Esophagus (tissue), 2 donors: ENCODE results near the gene WFDC2. TPM values are rescaled to one million over a fixed set of nuclear protein-coding genes. Genes with fewer than 3 reads are reported as not detected.

Experiments used
- H3K27ac ChIP-seq, 2 donors: one replicate each; pipeline ENCODE4 v1.5.1; 2013; ENCODE audit warnings: low read depth in 2 of 2, mild to moderate bottlenecking in 2 of 2, inconsistent platforms in 1 of 2, low read length in 1 of 2, moderate library complexity in 1 of 2
- H3K27me3 ChIP-seq, 2 donors: one replicate each; pipeline ENCODE4 v1.6.1; 2013; ENCODE audit warnings: low read length in 2 of 2, control low read depth in 1 of 2, mild to moderate bottlenecking in 1 of 2; ENCODE audit not compliant: insufficient read depth in 2 of 2, control insufficient read depth in 1 of 2
- H3K36me3 ChIP-seq, 2 donors: one replicate each; pipeline ENCODE4 v1.6.1; 2013; ENCODE audit warnings: low read length in 1 of 2; ENCODE audit not compliant: control insufficient read depth in 2 of 2, insufficient read depth in 2 of 2
- H3K4me1 ChIP-seq, 2 donors: one replicate each; pipeline ENCODE4 v1.6.1; 2013; ENCODE audit warnings: low read length in 1 of 2; ENCODE audit not compliant: control insufficient read depth in 2 of 2, insufficient read depth in 2 of 2
- H3K4me3 ChIP-seq, 2 donors: one replicate each; pipeline ENCODE4 v1.5.1; 2013; ENCODE audit warnings: low read length in 2 of 2, mild to moderate bottlenecking in 2 of 2, low read depth in 1 of 2, moderate library complexity in 1 of 2
- H3K9me3 ChIP-seq, 2 donors: one replicate each; pipeline ENCODE4 v1.6.1; 2013; ENCODE audit warnings: mild to moderate bottlenecking in 2 of 2, low read depth in 1 of 2, low read length in 1 of 2, moderate library complexity in 1 of 2; ENCODE audit not compliant: control insufficient read depth in 2 of 2, insufficient read depth in 1 of 2
- WGBS, 2 donors: extraction: QIAGEN DNeasy Blood & Tissue Kit; methylation state at CpG; one replicate each; pipeline ENCODE4 v1.1.7; 2013; 5-methylcytosine and 5-hydroxymethylcytosine counted together
- polyA plus RNA-seq, 2 donors: library from polyadenylated mRNA; stranded (reverse); fragments of 200-250 nt; gene quantifications; one replicate each; pipeline ENCODE4 v1.2.3, GENCODE V29; 2013
- donor health status: healthy with polysubstance abuse.
- donor health status: Bipolar disorder and iron deficiency.

Gene WFDC2
- polyA plus RNA-seq, 2 donors, result 3.3 to 6.1 TPM

GRCh38 chr20:45450097-45450818 is 19.3 kb upstream of the WFDC2 start:
- no peaks in the 10 kb centered on the region for H3K36me3 ChIP-seq
- H3K4me1 ChIP-seq, result no peaks in the 10 kb centered on the region
- H3K4me3 ChIP-seq, result no peak overlapping the region
- no peaks in the 10 kb centered on the region for H3K9me3 ChIP-seq
- H3K27me3 ChIP-seq, result no peaks in the 10 kb centered on the region
- no peak overlapping the region for H3K27ac ChIP-seq
- 65 to 66% methylated on average over 5 of the region's 5 CpGs for WGBS, 2 donors

GRCh38 chr20:45452238-45452637 is 17.3 kb upstream of the WFDC2 start:
- WGBS, 2 donors, result 63 to 67% methylated on average over 4 of the region's 4 CpGs
- no peak overlapping the region for H3K27ac ChIP-seq
- no peaks in the 10 kb centered on the region for H3K4me1 ChIP-seq
- H3K4me3 ChIP-seq, result no peak overlapping the region
- no peaks in the 10 kb centered on the region for H3K9me3 ChIP-seq
- H3K36me3 ChIP-seq, result no peaks in the 10 kb centered on the region
- no peaks in the 10 kb centered on the region for H3K27me3 ChIP-seq

GRCh38 chr20:45452772-45453691 is 16.5 kb upstream of the WFDC2 start:
- Histone ChIP-seq H3K4me3 (no peak overlapping the region), H3K36me3 (no peaks in the 10 kb centered on the region), H3K9me3 (no peaks in the 10 kb centered on the region), H3K4me1 (no peaks in the 10 kb centered on the region), H3K27me3 (no peaks in the 10 kb centered on the region), H3K27ac (no peak overlapping the region)
- WGBS, 2 donors, result 69 to 70% methylated on average over 4 of the region's 4 CpGs

- H3K9me3 ChIP-seq, result no peaks in the 10 kb centered on the region
- H3K27ac ChIP-seq, result no peak overlapping the region
- H3K4me3 ChIP-seq, result no peak overlapping the region
- H3K27me3 ChIP-seq, result no peaks in the 10 kb centered on the region
- H3K4me1 ChIP-seq, result no peaks in the 10 kb centered on the region
- WGBS, 2 donors, result 22 to 24% methylated on average over 6 of the region's 6 CpGs
- no peaks in the 10 kb centered on the region for H3K36me3 ChIP-seq
Measured at GRCh38 chr20:45456632-45457031, 12.9 kb upstream of the WFDC2 start.

- H3K4me3 ChIP-seq, result no peak overlapping the region
- no peaks in the 10 kb centered on the region for H3K27me3 ChIP-seq
- no peaks in the 10 kb centered on the region for H3K9me3 ChIP-seq
- no peaks in the 10 kb centered on the region for H3K36me3 ChIP-seq
- WGBS, 2 donors, result 69 to 76% methylated on average over 5 of the region's 5 CpGs
- no peaks in the 10 kb centered on the region for H3K4me1 ChIP-seq
- no peak overlapping the region for H3K27ac ChIP-seq
Measured at GRCh38 chr20:45459606-45460005, 9.9 kb upstream of the WFDC2 start.

GRCh38 chr20:45461225-45461624 is 8.3 kb upstream of the WFDC2 start:
- Histone ChIP-seq H3K36me3 (no peaks in the 10 kb centered on the region), H3K27ac (no peak overlapping the region), H3K4me1 (no peaks in the 10 kb centered on the region), H3K27me3 (no peaks in the 10 kb centered on the region), H3K9me3 (no peaks in the 10 kb centered on the region), H3K4me3 (no peak overlapping the region)
- WGBS, 2 donors, result 57 to 71% methylated on average over 1 of the region's 1 CpG

- 85 to 88% methylated on average over 6 of the region's 6 CpGs for WGBS, 2 donors
- Histone ChIP-seq H3K4me1 (no peaks in the 10 kb centered on the region), H3K27me3 (no peaks in the 10 kb centered on the region), H3K4me3 (no peak overlapping the region), H3K36me3 (no peaks in the 10 kb centered on the region), H3K9me3 (no peaks in the 10 kb centered on the region), H3K27ac (no peak overlapping the region)
Measured at GRCh38 chr20:45462711-45463509, 6.6 kb upstream of the WFDC2 start.

- Histone ChIP-seq H3K4me3 (no peak overlapping the region), H3K27me3 (no peaks in the 10 kb centered on the region), H3K4me1 (no peaks in the 10 kb centered on the region), H3K9me3 (no peaks in the 10 kb centered on the region), H3K27ac (no peak overlapping the region), H3K36me3 (no peaks in the 10 kb centered on the region)
- WGBS, 2 donors, result 66 to 71% methylated on average over 4 of the region's 4 CpGs
Measured at GRCh38 chr20:45463709-45464108, 5.8 kb upstream of the WFDC2 start.

GRCh38 chr20:45465491-45466266 is 3.9 kb upstream of the WFDC2 start:
- no peak overlapping the region for H3K4me3 ChIP-seq
- H3K36me3 ChIP-seq, result no peaks in the 10 kb centered on the region
- peaks cover 0 to 5% of the 10 kb centered on the region in 2 donors for H3K27me3 ChIP-seq
- no peak overlapping the region for H3K27ac ChIP-seq
- 63 to 65% methylated on average over 1 of the region's 1 CpG for WGBS, 2 donors
- no peaks in the 10 kb centered on the region for H3K9me3 ChIP-seq
- peaks cover 0 to 9% of the 10 kb centered on the region in 2 donors for H3K4me1 ChIP-seq
